ENCODE measurements around the gene KRT37. TPM values are rescaled to one million over a fixed set of nuclear protein-coding genes. Genes with fewer than 3 reads are reported as not detected.
A peak's percentile ranks its signal among the peaks of the same experiment; 100 is the strongest.

The KRT37 gene
- not detected in 2 replicates for total RNA-seq (2014; rRNA removed; shearing (Covaris generic))

- DNase-seq (ENCODE audit: low spot score), result no peak
Measured at GRCh38 chr17:41424111-41424635, at the start of gene KRT37. KRT37 (minus strand) TSS chr17:41424585; CDS start chr17:41424523, 62 bp downstream.

GRCh38 chr17:41468346-41468745 is 44.0 kb upstream of the KRT37 start:
- no peak for DNase-seq (ENCODE audit: low spot score)

- DNase-seq (ENCODE audit: low spot score), result no peak
Measured at GRCh38 chr17:41467561-41467960, 43.2 kb upstream of the KRT37 start.

GRCh38 chr17:41466988-41467387 is 42.6 kb upstream of the KRT37 start, which contains the start of gene KRT32:
KRT32 (minus strand) TSS chr17:41467386; CDS start chr17:41467325, 61 bp downstream.
- DNase-seq (ENCODE audit: low spot score), result no peak

- DNase-seq (ENCODE audit: low spot score), result peak; percentile 86
Measured at GRCh38 chr17:41464682-41465081, 40.3 kb upstream of the KRT37 start.

GRCh38 chr17:41464173-41464572 is 39.8 kb upstream of the KRT37 start:
- DNase-seq (ENCODE audit: low spot score), result no peak

- no peak for DNase-seq (ENCODE audit: low spot score)
Measured at GRCh38 chr17:41463746-41464145, 39.4 kb upstream of the KRT37 start.

GRCh38 chr17:41462705-41463104 is 38.3 kb upstream of the KRT37 start:
- DNase-seq (ENCODE audit: low spot score), result no peak

- no peak for DNase-seq (ENCODE audit: low spot score)
Measured at GRCh38 chr17:41457676-41458075, 33.3 kb upstream of the KRT37 start.

GRCh38 chr17:41456204-41456603 is 31.8 kb upstream of the KRT37 start:
- no peak for DNase-seq (ENCODE audit: low spot score)

GRCh38 chr17:41455236-41455635 is 30.9 kb upstream of the KRT37 start:
- DNase-seq (ENCODE audit: low spot score), result no peak

GRCh38 chr17:41453066-41453465 is 28.7 kb upstream of the KRT37 start:
- no peak for DNase-seq (ENCODE audit: low spot score)

- no peak for DNase-seq (ENCODE audit: low spot score)
Measured at GRCh38 chr17:41452281-41452680, 27.9 kb upstream of the KRT37 start.

GRCh38 chr17:41451154-41451728 is 26.9 kb upstream of the KRT37 start:
- no peak for DNase-seq (ENCODE audit: low spot score)

- DNase-seq (ENCODE audit: low spot score), result no peak
Measured at GRCh38 chr17:41449008-41449407, 24.6 kb upstream of the KRT37 start.

- no peak for DNase-seq (ENCODE audit: low spot score)
Measured at GRCh38 chr17:41448506-41448905, 24.1 kb upstream of the KRT37 start.

- no peak for DNase-seq (ENCODE audit: low spot score)
Measured at GRCh38 chr17:41446806-41447205, 22.4 kb upstream of the KRT37 start.

- DNase-seq (ENCODE audit: low spot score), result no peak
Measured at GRCh38 chr17:41444640-41445039, 20.3 kb upstream of the KRT37 start.

GRCh38 chr17:41444186-41444585 is 19.8 kb upstream of the KRT37 start:
- no peak for DNase-seq (ENCODE audit: low spot score)

- no peak for DNase-seq (ENCODE audit: low spot score)
Measured at GRCh38 chr17:41442739-41443138, 18.4 kb upstream of the KRT37 start.

- no peak for DNase-seq (ENCODE audit: low spot score)
Measured at GRCh38 chr17:41440531-41441033, 16.2 kb upstream of the KRT37 start, which contains the start of gene KRT38. KRT38 (minus strand) TSS chr17:41440983; CDS start chr17:41440921, 62 bp downstream.

- DNase-seq (ENCODE audit: low spot score), result no peak
Measured at GRCh38 chr17:41439375-41439774, 15.0 kb upstream of the KRT37 start.

- no peak for DNase-seq (ENCODE audit: low spot score)
Measured at GRCh38 chr17:41437769-41438168, 13.4 kb upstream of the KRT37 start.

GRCh38 chr17:41437254-41437653 is 12.9 kb upstream of the KRT37 start:
- DNase-seq (ENCODE audit: low spot score), result no peak
